Dermis blood vessel endothelial cell (primary cell): ENCODE results near the gene EFEMP2. TPM values are rescaled to one million over a fixed set of nuclear protein-coding genes. Genes with fewer than 3 reads are reported as not detected.
A peak's percentile ranks its signal among the peaks of the same experiment; 100 is the strongest.

Experiments used
- DNase-seq: peaks from one replicate; pipeline ENCODE4 v3.0.0; 2010
- total RNA-seq: library from RNA; depleted of rRNA; stranded (reverse); fragments of >200 nt; gene quantifications from 2 replicates; pipeline ENCODE4 v1.2.3, GENCODE V29; 2014

Gene EFEMP2
- total RNA-seq, result 16.8 and 22.1 TPM in 2 replicates

DNA sequence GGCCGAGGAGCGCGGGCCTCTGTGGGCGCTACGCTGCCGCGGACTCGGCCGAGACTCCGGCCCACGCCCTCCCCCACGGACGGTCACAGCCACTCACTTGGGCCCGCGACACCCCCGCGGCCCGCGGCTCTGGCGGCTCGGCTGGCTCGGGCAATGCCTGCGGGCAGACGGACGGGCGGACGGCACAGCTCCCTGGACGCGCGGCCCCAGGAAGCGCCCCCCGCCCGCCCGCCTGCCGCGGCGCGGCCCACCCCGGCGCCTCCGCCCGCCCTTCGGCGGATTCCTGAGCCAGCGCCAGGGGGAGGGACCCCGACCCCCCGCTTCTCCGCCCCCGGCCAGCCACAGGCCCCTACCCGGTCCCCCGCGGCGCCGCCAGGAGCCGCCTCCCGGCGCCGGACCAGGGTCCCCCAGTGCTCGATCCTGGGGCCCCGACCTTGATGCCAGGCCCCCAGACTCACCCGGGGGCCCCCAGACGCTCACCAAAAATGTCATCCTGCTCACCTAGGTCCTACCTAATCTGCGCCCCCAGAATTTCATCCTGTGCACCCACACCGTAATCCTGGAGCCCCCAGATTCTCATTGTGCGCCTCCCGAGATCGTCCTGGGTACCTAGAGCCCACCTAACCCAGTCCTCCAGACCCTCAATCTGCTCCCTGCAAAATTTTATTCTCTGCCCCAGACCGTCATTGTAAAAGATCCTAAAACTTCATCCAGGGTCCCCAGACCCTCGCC lies at the start of gene EFEMP2:
TSS of gene EFEMP2 (minus strand) at position 215 of the 732 bp plus-strand sequence. CDS start 446 bp downstream, outside the sequence.
- no peak for DNase-seq

DNA sequence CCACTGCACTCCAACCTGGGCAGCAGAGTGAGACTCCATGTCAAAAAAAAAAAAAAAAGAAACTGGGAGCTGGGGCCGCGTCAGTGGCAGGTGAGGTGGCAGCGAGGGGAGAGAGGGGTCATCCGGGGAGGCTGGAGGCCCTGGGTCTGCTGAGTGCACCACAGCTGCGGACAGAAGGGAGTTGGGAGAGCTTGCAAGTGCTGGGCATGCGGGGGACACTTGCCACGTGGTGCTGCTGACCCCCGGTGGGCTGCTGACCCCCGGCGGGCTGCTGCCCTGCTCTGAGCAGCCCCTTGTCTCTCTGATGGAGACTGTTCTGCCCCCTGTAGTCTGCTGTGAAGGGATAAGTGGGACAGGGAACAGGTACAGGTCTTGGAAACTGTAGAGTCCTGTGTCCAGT lies 49.3 kb upstream of the EFEMP2 start:
- DNase-seq, result no peak

DNA sequence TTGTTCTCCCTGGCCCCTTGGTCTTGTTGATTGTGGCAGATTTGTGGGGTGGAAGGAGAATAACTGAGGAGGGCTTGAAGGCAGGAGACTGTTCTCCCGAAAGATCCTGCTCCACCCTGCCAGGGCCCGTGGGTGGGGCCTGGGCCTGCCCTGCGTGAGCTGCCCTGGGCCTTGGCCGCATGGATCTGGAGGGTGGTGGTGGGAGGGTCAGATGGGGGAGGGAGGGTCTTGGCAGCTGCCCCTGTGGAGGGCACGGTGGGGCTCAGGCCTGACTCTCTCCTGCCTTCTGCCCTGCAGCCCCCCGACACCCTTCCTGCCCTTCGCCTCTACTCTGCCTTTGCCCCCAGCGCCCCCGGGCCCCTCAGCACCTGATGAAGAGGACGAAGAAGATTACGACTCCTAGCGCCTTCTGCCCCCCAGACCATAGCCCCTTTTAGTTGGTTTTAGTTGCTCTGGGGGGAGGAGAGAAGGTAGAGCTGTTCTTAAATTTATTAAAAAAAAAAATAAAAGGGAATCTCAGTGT lies 48.5 kb upstream of the EFEMP2 start:
- no peak for DNase-seq

DNA sequence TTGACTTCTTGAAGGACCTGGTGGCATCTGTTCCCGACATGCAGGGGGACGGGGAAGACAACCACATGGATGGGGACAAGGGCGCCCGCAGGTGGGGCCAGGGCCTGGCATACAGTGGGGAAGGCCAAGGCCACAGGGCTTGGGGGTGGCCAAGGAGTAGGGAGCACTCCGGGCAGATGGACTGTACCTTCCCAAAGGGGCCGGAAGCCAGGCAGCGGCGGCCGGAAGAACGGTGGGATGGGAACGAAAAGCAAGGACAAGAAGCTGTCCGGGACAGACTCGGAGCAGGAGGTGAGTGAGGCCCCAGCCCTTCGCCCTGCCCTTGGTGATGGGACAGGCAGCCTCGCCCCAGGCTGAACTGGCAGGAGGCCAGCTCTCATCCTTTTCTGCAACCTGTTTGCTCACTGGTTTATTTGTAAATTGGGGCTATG lies 47.8 kb upstream of the EFEMP2 start:
- DNase-seq, result no peak

DNA sequence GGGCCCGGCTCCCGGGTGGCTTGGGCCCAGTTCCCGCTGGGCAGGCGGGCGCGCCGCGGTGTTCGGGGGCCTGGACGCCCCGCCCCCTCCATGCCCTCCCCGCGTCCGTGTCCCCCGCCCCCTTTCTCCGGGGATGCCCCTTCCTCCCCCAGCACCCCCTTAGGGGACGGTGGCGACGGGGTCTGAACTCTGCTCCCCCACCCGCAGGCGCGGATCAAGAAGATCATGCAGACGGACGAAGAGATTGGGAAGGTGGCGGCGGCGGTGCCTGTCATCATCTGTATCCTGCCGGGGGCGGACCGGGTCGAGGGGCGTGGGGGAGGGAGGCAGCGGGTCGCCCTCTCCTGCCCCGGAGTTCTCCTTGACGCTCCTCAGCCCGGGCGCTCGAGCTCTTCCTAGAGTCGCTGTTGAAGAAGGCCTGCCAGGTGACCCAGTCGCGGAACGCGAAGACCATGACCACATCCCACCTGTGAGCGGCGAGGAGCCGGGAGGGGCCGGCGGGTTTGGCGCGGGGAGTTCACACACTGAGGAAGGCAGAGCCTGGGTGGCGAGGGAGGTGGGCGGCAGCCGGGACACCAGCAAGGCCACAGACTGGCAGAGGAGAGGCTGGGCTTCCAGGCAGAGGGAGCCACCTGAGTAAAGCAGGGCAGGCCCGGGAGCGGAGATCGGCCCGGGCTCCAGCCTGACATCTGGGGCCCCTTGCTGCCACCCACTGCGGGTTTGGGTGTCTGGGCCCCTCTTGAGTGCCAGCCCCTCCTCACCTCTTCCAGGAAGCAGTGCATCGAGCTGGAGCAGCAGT lies 47.2 kb upstream of the EFEMP2 start:
- DNase-seq, result peak; percentile 41

DNA sequence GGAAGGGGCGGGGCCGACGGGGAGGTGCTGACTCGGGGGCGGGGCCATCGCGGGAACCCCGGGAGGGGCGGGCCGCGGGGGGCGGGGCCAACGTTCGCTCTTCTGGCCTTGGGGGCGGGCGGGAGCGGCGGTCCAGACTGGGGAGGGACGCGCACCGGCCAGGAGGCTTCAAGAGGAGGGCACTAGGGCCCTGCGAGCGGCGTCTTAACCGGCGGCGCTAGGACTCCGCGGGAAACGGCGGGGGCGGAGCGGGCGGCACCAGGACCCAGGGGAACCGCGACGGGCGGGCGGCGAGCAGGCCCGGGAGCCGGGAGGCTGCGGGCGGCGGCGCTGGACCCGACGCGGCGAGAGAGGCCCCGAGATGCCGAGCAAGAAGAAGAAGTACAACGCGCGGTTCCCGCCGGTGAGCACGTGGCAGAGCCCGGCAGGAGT lies 46.6 kb upstream of the EFEMP2 start, which contains the start of gene DRAP1:
TSS of gene DRAP1 (plus strand) at position 286 of the 432 bp plus-strand sequence. CDS start at position 362, 76 bp downstream.
- DNase-seq, result peak; percentile 99

DNA sequence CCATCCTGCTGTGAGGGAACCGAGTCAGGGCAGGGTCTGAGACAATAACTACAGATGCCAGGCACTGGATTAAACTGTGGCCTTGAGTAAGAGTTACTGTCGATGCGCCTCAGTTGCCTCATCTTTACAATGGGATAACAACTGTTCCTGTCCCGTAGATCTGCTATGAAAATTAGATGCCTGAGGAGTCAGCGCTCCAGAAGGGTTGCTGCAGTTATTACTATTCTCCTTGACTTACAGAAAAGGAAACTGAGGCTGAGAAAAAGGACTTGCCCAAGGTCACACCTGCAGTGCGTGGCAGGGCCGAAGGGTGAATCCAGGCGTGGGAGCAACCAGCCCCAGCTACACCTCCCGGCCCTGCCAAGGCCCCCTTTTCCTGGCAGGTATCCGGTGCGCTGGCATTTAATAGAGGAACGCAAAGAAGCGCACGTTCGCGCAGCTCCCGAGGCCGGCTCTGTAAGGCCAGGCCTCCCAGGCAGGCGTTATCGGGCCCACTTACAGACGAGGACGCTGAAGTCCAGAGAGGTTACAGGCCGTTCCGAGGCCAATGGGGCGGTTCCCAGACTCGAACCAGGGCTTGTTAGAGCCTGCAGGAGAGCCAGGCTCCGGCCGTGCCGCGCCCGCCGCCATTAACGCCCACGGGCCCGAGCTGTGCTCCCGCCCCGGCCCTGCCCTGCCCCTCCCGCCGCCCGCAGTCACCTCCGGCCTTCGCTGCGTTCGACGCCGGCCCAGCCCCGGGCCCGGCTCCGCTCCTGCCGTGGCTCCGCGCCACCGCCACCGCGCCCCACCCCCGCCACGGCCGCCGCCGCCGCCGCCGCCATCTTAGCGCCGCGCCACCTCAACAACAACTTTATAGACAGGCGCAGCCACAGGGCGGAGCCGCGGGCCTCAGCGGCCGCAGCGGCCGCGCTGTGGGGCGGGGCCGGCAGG lies 45.9 kb upstream of the EFEMP2 start, which contains the start of gene C11orf68:
TSS of gene C11orf68 (minus strand) at position 852 of the 930 bp plus-strand sequence. CDS start at position 821, 31 bp downstream.
- DNase-seq, result peak; percentile 57

DNA sequence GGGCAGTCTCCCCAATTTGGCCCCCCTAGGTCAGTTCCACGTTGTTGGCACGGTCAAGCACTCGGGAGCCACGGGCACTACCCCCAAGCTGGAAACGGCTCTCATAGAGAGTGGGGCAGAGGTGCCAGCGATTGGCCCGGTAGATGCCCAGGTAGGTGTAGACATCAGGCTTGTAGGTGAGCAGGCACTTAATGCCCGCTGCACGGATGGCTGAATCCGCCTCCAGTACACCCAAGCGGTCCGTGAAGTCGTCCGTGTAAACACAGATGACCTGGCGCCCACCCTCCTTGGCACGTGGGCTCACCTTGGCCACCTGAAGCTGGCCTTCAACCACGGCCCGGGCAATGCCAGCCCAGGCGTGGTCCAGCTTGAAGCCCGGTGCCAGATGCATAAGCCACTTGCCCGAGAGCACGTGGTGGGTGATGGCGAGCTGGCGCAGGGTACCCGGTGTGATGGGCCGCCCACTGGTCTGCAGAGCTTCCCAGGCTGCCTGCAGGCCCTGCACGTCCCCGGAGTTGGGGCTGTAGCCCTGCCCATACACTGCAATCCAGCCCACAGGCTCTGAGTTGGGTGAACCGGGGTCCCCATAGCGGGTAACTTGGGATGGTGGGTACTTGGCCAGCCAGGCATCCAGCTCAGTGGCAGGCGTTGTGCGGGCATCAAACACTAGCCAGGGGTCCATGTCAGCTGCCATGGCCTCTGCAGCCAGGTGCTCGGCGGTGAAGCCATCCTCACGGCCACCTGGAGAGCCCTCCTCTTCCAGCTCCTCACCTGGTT lies 45.0 kb upstream of the EFEMP2 start:
- DNase-seq, result no peak

DNA sequence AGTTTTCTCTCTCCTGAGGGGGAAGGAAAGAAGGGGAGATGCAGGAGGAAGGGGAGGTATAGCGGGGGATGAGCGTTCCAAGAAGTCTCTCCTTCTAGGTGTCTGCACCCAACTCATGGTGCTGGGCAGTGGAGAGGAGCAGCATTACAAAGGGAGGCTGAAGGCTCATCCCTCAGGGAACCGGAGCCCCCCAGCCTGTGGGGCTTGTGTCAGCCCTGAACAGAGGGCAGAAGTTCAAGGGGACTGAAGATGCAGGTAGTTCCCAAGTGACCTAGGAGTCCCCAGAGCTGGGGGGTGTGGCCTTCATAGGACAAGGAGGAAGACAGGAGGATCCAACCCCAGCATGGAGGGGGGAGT lies 44.5 kb upstream of the EFEMP2 start:
- no peak for DNase-seq

DNA sequence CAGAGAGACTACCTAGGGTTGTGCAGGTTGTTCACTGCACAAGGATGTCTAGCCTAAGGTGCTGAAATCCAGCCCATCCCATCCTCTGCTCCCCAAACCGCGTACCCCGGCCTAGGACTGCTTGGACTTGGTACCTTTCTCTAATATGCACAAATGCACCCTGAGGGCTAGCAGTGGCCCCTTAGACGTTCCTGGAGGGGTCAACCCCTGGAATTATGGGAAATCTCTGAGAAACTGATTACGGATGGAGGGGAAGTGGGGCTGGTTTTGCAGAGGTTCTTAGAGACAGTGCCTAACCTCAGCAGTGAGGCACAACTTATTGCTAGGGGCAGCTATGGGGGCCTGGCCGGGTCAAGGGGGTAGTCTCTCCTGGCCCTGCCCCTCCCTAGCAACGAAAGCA lies 43.8 kb upstream of the EFEMP2 start:
- no peak for DNase-seq

DNA sequence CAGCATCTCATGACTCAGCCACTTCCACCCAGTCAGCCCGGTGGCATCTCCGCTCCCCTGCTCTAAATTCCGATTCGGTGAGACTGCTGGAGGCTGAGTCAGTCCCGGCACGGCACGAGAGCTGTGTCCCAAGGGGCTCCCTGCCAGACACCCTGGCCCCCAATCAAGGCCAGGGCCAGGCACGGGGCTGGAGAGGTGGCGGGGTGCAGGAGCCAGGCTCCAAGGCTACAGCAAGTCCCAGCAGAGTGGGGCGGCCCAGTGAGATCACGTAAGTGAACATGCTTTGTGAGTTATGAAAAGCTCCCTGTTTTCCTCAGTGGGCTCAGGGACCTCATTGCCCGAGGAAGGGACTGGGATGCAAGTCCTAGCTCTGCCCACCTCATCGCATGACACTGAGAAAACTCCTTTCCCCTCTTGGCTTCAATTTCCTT lies 43.2 kb upstream of the EFEMP2 start:
- peak; percentile 97 for DNase-seq

DNA sequence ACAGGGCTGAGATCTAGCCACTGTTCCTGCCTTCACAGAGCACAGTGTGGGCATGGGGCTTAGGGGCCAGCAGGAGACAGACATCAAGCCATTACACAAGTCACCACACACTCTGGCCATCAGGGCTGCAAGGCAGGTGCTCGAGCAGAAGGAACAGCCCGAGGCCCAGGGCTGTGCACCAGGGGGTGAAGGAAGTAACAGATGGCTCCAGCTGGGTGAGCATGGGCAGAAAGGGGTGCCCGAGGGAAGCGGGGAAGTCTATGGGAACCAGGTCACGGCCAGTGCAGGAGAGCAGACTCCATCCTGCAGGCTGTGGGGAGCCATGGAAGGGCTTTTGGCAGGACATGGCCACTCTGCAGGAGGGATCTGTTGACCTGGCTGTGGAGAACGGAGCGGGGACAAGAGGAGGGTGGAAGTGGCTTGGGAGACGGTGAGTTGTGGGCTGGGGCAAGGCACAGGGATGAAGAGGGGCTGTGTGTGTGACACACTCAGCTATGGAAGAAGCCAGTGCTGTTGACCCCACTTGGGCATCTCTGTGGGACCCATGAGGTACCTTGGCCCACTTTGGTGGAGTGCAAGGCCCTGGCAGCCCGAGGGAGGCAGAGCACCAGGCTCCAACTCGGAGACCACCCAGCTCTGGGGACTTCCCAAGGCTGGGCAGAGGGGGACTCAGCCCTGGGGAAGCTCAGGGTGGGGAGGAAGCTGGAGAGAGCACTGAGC lies 42.7 kb upstream of the EFEMP2 start:
- no peak for DNase-seq

DNA sequence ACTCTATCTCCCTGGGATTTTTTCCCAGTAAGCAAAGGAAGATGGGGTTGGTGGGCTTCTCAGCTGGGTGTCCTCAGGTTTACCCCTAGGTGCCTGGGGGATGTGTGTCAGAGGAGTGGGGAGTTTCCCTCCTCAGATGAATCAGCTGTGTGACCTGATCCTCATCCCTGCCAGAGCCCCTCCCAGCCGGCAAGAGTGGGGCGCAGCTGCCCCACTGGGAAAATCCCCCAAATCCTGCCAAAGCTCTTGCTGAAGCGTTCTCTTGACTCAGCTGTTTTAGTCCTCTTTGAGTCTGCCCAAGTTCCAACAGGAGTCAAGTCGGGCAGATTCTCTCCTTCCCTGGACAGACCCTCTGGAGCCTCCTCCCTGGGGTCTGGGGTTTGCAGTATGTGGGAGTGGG lies 40.2 kb upstream of the EFEMP2 start:
- DNase-seq, result peak; percentile 51

DNA sequence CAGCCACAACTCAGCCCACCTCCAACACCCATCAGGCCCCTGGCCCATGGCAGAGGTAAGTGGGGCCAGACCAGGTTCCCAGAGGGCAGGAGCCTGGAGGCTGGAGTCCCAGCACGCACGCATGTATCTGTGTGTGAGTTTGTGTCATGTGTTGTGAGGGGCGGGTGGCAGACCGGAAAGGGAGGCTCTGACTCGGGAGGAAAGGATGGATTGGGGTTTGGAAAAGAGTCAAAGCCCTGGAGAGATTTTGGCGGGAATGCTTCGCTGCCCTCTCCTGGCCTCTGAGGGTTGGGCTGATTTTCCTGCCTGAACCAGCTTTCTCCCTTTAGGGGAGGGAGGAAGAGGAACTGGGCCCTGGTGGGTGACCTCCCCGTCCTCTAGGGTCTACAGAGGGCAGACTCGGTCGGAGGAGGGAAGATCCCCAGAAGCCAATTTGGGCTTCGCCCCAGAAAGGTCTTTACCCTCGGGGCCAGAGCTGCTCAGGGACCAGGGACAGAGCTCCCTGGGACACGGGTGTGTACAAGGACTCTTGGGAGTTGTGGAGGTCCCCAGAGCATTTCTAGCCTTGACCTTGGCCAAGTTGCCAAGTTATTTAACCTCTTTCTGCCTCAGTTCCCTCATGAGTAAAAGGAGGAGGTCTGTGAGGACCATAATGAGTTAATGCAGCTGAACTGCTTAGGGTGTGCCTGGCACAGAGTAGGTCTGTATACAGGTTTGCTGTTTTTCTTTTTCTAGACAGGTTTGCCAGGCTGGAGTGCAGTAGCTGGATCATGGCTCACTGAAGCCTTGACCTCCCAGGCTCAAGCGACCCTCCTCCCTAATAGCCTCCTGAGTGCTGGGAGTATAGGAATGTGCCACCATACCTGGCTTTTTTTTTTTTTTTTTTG lies 39.3 kb upstream of the EFEMP2 start:
- DNase-seq, result peak; percentile 56

DNA sequence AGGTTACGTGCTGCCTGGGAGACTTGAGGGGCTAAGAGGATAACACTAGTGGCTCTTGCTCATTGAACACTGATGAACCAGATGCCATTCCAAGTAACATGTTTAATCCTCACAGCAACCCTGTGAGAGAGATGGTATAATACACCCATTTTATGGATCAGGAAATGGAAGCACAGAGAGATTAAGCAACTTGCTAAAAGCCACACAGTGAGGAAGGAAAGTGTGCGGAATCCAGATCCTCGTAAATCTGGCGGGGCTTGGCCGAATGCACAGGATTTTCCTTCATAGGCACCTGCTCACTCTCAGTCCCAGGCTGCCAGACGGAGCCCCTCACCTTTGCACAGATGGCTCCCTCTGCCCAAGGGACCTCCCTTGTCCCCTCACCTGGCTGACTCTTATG lies 35.3 kb upstream of the EFEMP2 start:
- DNase-seq, result no peak

DNA sequence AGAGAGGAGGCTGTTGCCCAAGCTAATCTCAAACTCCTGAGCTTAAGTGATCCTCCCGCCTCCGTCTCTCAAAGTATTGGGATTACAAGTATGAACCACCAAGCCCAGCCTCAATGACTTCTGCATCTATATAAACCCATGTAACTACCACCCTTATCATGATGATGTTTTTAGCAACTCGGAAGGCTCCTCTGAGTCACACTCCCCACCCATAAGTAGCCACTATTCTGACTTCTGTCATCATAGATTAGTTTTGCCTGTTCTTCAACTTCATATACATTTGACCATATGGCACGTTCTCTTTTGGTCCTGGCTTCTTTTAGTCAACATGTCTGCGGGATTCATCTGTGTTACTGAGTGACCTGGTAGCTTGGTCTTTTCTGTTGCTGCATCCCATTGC lies 34.0 kb upstream of the EFEMP2 start:
- no peak for DNase-seq

DNA sequence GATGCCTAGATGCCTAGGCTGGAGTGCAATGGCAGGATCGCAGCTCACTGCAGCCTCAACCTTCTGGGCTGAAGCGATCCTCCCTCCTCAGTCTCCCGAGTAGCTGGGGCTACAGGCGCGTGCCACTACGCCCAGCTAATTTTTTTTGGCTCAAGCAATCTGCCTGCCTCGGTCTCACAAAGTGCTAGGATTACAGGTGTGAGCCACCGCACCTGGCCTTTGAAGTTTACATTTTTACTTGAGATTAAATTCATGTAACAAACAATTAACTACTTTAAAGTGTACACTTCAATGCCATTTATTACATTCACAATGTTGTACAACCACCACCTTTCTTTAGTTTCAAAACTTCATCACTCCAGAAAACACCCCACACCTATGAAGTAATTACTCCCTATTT lies 31.1 kb upstream of the EFEMP2 start:
- no peak for DNase-seq

DNA sequence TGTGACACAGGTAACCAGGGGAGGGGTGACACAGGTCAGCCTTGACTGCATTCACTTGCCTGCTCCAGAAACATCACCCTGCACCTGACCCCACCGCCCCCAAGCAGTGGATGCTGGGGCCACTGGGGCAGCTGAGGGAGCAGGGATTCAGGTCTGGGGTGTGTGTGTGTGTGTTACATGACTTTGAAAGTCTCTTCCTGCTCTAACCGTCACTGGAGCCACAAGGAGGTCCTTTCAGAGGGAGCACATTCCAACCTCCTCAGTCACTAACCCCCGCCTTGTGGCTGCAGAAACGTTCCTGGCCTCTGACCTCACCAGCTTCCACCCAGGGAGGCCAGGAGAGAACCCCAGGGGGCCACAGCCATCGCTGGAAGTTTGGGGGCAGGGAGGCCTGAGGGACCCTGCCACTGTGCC lies 30.5 kb upstream of the EFEMP2 start:
- DNase-seq, result no peak

DNA sequence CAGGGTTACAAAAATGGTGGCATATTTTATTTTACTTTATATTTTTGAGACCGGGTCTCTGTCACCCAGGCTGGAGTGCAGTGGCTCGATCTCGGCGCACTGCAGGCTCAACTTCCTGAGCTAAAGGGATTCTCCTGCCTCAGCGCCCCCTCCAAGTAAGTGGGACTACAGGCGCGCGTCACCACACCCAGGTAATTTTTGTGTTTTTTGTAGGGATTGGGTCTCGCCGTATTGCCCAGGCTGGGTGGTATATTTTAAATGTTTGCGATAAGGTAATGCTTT lies 28.2 kb upstream of the EFEMP2 start:
- no peak for DNase-seq
